HL-60/S4 treated with retinoic acid at 250 ng/mL for 4 days and 3 days (cell line): Measurements from ENCODE around the gene AMFR.

Experiments
- in situ Hi-C: fragments of 300-500 bp; cut with MboI; formaldehyde crosslinking; loops from 2 replicates; pipeline ENCODE4 v1.7.0; 2022; ENCODE audit warnings: low sequenced_read_pairs

AMFR gene

GRCh38 chr16:56349086-56349415, 76.3 kb downstream of the AMFR start:
- in situ Hi-C loops: no loop called here

DNA sequence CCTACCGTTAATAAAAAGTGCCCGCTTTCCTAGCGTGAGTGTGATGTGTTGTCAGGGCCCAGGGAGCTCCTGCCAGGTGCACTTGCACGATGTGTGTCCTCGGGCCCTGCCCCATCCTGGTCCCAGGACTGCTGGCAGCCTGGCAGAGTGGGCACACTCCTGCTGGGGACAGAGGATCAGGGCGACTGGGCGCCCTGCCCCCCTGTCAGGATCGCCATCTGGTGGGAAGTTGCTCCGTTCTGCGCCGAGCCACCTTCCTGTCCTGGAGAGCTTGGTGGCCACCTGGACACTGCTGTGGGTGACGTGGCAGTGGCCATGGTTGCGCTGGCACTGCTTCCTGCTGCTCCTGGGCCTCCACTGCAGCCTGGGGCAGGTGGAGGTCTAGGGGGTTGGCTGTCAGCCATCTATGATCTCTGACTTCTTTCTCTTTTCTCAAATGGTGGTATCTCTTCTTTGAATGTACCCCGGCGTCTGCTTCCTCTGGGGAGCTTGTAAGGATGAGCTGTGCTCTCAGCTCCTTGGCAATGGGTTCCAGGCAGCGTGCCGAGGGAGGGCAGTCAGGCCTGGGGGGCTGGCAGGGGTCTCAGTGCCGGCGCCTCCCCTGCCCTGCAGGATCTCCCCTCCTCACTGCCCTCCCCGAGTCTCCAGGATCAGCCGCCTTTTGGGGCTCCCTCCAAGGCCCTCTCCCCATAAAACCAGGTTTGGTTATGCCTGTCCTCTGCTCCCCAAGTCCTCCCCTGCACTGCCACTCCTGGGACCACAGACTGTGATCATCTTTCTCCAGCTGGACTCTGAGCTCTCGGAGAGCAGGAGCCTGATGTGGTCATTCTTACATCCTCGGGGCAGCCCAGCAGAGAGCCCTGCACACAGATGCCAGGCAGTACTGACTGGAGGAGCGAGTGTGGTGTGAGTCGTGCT, 76.9 kb downstream of the AMFR start:
- in situ Hi-C loops: no loop called here

DNA sequence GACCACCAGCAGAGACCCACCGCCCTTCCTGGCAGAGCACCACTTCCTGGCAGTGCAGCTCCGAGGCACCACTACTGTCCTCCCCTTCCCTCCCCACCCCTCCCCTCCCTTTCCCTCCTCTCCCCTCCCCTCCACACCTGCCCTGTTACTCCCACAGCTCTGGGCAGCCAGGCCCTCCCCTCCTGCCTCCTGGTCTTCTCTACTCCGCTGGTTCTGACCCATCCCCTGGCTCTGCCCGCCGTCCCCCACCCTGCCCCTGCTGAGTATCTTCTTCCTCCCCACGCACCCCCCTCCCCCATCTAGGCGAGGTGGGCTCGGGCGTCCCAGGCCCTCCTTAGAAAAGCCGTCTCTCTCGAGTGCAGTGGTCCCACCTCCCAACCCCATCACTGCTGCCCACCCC, 77.7 kb downstream of the AMFR start:
- in situ Hi-C loops: no loop called here

DNA sequence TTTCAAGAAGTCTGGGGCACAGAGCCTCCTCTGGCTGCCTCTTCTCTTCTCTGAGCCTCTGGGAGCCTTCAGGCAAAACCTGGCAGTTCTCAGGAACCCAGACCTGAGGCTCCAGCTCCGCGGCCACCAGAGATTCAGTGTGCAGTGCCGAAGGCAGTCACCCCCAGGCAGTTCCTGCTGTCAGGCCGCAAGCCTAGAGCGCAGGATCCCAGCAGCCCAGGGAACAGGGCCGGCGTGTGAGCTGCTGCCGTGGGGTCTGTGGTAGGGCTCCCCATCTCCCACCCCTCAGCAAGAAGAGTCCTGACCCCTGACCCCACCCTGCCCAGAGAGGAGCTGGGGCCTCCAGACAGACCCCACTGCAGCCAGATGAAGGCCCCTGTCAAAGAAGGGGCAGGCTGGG, 78.2 kb downstream of the AMFR start:
- in situ Hi-C loops: no loop called here

DNA sequence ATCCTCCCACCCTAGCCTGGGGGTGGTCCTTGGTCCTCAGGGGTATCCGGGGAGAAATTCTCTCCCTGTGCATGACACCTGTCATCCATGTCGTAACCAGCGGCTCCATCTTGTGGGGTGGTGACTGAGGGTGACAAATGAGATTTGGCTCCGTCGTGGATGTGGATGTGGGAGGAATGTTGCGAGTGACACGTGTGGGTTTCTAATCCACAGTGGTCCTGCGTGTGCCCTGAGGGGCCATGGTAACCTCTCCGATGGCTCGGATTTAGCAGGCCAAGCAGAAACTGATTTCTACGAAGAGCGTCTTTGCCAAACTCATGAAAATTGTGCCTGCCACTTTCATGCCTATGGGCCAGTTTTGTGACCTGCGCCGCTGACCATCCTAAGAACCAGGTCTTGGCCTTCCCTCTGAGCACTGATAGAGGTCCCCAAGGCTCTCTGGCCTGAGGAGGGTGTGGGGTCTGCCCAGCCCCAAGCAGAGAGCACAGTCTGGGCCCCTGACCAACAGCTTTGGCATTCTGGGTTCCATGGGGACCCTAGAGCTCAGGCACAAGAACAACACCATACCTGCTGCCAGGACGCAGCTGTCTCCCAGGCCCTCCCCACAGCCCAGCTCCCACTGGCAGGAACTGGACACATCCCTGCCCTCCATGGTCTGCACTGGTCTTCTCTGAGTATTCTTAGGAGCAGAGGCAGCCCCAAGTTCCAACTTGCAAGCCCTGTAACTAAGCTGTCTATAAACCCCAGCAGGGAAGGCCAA, 79.0 kb downstream of the AMFR start:
- in situ Hi-C loops: no loop called here

GRCh38 chr16:56345406-56346050, 79.8 kb downstream of the AMFR start:
- in situ Hi-C loops: no loop called here

- in situ Hi-C loops: no loop called here
These were observed 80.6 kb downstream of the AMFR start for GRCh38 chr16:56344518-56345405.

DNA sequence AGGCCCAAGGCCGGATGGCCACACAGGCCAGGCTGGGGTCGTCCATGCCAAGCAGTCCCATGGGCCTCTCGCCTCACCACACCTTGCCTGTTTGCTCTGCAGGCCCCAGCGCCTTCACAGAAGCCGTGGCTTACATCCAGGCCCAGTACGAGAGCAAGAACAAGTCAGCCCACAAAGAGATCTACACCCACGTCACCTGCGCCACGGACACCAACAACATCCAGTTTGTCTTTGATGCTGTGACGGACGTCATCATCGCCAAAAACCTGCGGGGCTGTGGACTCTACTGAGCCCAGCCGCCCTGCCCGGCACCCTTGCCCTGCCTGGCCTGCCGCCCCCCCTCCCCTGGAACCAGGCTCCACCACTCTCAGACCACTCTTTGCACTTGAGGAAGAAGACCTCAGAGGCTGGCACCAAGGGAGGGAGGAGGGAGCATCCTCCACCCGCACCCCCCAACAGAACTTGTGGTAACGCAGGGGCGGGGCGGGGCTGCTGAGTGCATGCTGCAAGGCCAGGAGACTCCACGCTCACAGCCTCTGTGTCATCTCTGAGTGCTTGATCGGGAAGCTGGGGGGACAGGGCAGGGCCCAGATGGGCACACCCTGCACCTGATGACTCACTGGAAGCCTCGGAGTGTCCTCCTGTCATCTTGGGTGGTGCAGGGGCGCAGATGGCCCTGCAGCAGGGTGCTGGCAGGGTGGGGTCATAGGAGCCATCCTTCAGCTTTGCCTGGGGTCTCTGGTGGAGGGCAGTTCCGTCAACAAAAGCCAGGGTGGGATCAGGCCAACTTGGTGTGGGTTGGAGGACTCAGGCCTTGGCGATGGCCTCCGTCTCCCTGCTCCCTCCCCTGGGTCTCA, 81.5 kb downstream of the AMFR start:
- in situ Hi-C loops: no loop called here

GRCh38 chr16:56341656-56342399, 83.5 kb downstream of the AMFR start:
- in situ Hi-C loops: no loop called here

- in situ Hi-C loops: no loop called here
These were observed 84.4 kb downstream of the AMFR start for GRCh38 chr16:56340864-56341365.

GRCh38 chr16:56340416-56340815, 84.9 kb downstream of the AMFR start:
- in situ Hi-C loops: no loop called here

GRCh38 chr16:56339431-56340195, 85.7 kb downstream of the AMFR start:
- in situ Hi-C loops: no loop called here

GRCh38 chr16:56338566-56339318, 86.6 kb downstream of the AMFR start:
- in situ Hi-C loops: no loop called here

DNA sequence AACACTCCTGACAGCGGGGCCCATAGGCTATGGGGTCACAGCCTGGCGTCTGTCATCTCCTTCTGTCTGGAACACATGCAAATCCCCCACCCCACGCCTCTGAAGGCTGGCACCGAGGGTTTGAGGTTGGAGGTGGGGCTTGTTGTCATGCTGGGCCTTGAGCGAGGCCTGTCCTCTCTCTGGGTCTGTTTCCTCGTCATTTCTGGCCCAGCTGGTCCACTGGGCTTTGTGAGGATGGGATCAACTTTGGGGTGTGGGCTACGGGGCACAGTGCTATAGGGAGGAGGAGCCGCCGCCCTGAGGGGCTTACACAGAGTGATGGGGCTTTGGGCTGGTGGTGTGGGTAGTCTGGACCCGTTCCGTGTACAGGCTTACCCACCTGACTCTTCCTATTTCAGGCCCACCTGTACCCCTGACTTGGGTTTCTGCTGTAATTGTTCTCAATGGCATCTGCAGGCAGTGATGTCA, 87.5 kb downstream of the AMFR start:
- in situ Hi-C loops: no loop called here

- in situ Hi-C loops: no loop called here
These were observed 88.1 kb downstream of the AMFR start for GRCh38 chr16:56337131-56337857.

GRCh38 chr16:56336711-56337110, 88.6 kb downstream of the AMFR start:
- in situ Hi-C loops: no loop called here
